H9 (cell line): ENCODE data around the gene COPB2. TPM values are rescaled to one million over a fixed set of nuclear protein-coding genes. Genes with fewer than 3 reads are reported as not detected.

ENCODE experiments used
- DNase-seq: peaks from one replicate; pipeline ENCODE4 v3.0.0-alpha.2; 2017
- H2AFZ ChIP-seq: one replicate; pipeline ENCODE4 v1.6.1; 2013; ENCODE audit warnings: mild to moderate bottlenecking, low read length, control low read depth, moderate library complexity
- H2AK5ac ChIP-seq: 2 replicates; pipeline ENCODE4 v1.6.1; 2013; ENCODE audit warnings: low read length, control low read depth, mixed read lengths; ENCODE audit not compliant: insufficient read length
- H2BK120ac ChIP-seq: one replicate; pipeline ENCODE4 v1.6.1; 2013; ENCODE audit warnings: low read depth, mild to moderate bottlenecking, low read length, control low read depth, inconsistent platforms; ENCODE audit not compliant: poor library complexity, severe bottlenecking
- H2BK12ac ChIP-seq: 2 replicates; pipeline ENCODE4 v1.6.1; 2013; ENCODE audit warnings: low read length, control low read depth, mixed read lengths, low read depth; ENCODE audit not compliant: insufficient read length
- H2BK15ac ChIP-seq: 2 replicates; pipeline ENCODE4 v1.6.1; 2013; ENCODE audit warnings: low read depth, low read length, control low read depth
- H2BK20ac ChIP-seq: one replicate; pipeline ENCODE4 v1.6.1; 2013; ENCODE audit warnings: low read depth, mild to moderate bottlenecking, low read length, control low read depth, inconsistent platforms; ENCODE audit not compliant: poor library complexity, severe bottlenecking
- H2BK5ac ChIP-seq: 2 replicates; pipeline ENCODE4 v1.6.1; 2013; ENCODE audit warnings: low read length, control low read depth, mixed read lengths; ENCODE audit not compliant: insufficient read length
- H3K14ac ChIP-seq: 2 replicates; pipeline ENCODE4 v1.6.1; 2013; ENCODE audit warnings: low read length, control low read depth; ENCODE audit not compliant: insufficient read depth
- H3K18ac ChIP-seq: 2 replicates; pipeline ENCODE4 v1.6.1; 2013; ENCODE audit warnings: low read depth, mild to moderate bottlenecking, mixed read lengths, low read length, control low read depth; ENCODE audit not compliant: insufficient read length
- H3K23ac ChIP-seq: 2 replicates; pipeline ENCODE4 v1.6.1; 2013; ENCODE audit warnings: low read length, control low read depth, mixed read lengths, low read depth; ENCODE audit not compliant: insufficient read length
- H3K23me2 ChIP-seq: 2 replicates; pipeline ENCODE4 v1.6.1; 2013; ENCODE audit warnings: low read depth, mild to moderate bottlenecking, mixed read lengths, low read length, control low read depth; ENCODE audit not compliant: insufficient read length, poor library complexity, severe bottlenecking
- H3K27ac ChIP-seq: 2 replicates; pipeline ENCODE4 v1.5.1; 2013; ENCODE audit warnings: low read length, control low read depth, mixed read lengths, low read depth; ENCODE audit not compliant: insufficient read length
- H3K27me3 ChIP-seq: 2 replicates; pipeline ENCODE4 v1.6.1; 2013; ENCODE audit warnings: low read length, control low read depth, inconsistent platforms; ENCODE audit not compliant: insufficient read depth
- H3K4ac ChIP-seq: 2 replicates; pipeline ENCODE4 v1.6.1; 2013; ENCODE audit warnings: low read depth, mild to moderate bottlenecking, control low read depth, inconsistent platforms, low read length, moderate library complexity
- H3K4me1 ChIP-seq: 2 replicates; pipeline ENCODE4 v1.6.1; 2013; ENCODE audit warnings: low read length, control low read depth, inconsistent platforms; ENCODE audit not compliant: insufficient read depth
- H3K4me2 ChIP-seq: 2 replicates; pipeline ENCODE4 v1.6.1; 2013; ENCODE audit warnings: low read length, control low read depth, mixed read lengths; ENCODE audit not compliant: insufficient read length, insufficient read depth
- H3K56ac ChIP-seq: 2 replicates; pipeline ENCODE4 v1.6.1; 2013; ENCODE audit warnings: low read depth, mild to moderate bottlenecking, mixed read lengths, low read length, control low read depth; ENCODE audit not compliant: insufficient read length
- H3K79me1 ChIP-seq: 2 replicates; pipeline ENCODE4 v1.6.1; 2013; ENCODE audit warnings: low read depth, mild to moderate bottlenecking, moderate library complexity, low read length, control low read depth, inconsistent platforms; ENCODE audit not compliant: insufficient read depth, poor library complexity, severe bottlenecking
- H3K79me2 ChIP-seq: 2 replicates; pipeline ENCODE4 v1.6.1; 2013; ENCODE audit warnings: low read length, control low read depth, inconsistent platforms; ENCODE audit not compliant: insufficient read depth
- H3K9ac ChIP-seq: 2 replicates; pipeline ENCODE4 v1.6.1; 2013; ENCODE audit warnings: low read length, control low read depth, mixed read lengths; ENCODE audit not compliant: insufficient read length; ENCODE audit errors: extremely low read depth
- H3K9me3 ChIP-seq: one replicate; pipeline ENCODE4 v1.6.1; 2013; ENCODE audit warnings: low read depth, low read length, inconsistent platforms; ENCODE audit not compliant: control insufficient read depth
- H3T11ph ChIP-seq: one replicate; pipeline ENCODE4 v1.6.1; 2013; ENCODE audit warnings: mild to moderate bottlenecking, low read length, control low read depth, inconsistent platforms
- H4K20me1 ChIP-seq: one replicate; pipeline ENCODE4 v1.6.1; 2013; ENCODE audit not compliant: control insufficient read depth, insufficient read length, insufficient read depth
- H4K5ac ChIP-seq: 2 replicates; pipeline ENCODE4 v1.6.1; 2013; ENCODE audit warnings: low read depth, mild to moderate bottlenecking, mixed read lengths, low read length, control low read depth; ENCODE audit not compliant: insufficient read length
- H4K8ac ChIP-seq: replicated peaks from 2 replicates; pipeline ENCODE4 v1.6.1; 2013; ENCODE audit warnings: low read length, control low read depth, mixed read lengths, low read depth; ENCODE audit not compliant: insufficient read length
- H4K91ac ChIP-seq: 2 replicates; pipeline ENCODE4 v1.6.1; 2013; ENCODE audit warnings: low read depth, mild to moderate bottlenecking, moderate library complexity, mixed read lengths, low read length, control low read depth; ENCODE audit not compliant: insufficient read length
- H3K27ac Mint-ChIP-seq, 3 experiments: 2 replicates in 2 of 3; 3 replicates in 1 of 3; pipeline ENCODE4 v1.8.0; 2020 to 2021; ENCODE audit warnings: mixed read lengths in 3 of 3, mild to moderate bottlenecking in 1 of 3, moderate library complexity in 1 of 3
- H3K27me3 Mint-ChIP-seq: 2 replicates; pipeline ENCODE4 v1.8.0; 2021; ENCODE audit warnings: low read depth, mild to moderate bottlenecking, moderate library complexity, mixed read lengths
- H3K36me3 Mint-ChIP-seq, 3 experiments: 2 replicates in 2 of 3; 3 replicates in 1 of 3; pipeline ENCODE4 v1.8.0; 2020 to 2021; ENCODE audit warnings: low read depth in 3 of 3, mixed read lengths in 3 of 3; ENCODE audit not compliant: insufficient read depth in 1 of 3
- H3K4me1 Mint-ChIP-seq, 2 experiments: 2 replicates each; pipeline ENCODE4 v1.8.0; 2020; ENCODE audit warnings: mixed read lengths in 2 of 2
- H3K4me3 Mint-ChIP-seq, 2 experiments: 2 replicates in 1 of 2; 3 replicates in 1 of 2; pipeline ENCODE4 v1.8.0; 2020 to 2021; ENCODE audit warnings: mild to moderate bottlenecking in 2 of 2, mixed read lengths in 2 of 2, moderate library complexity in 1 of 2
- H3K9me3 Mint-ChIP-seq, 2 experiments: 2 replicates in 1 of 2; 3 replicates in 1 of 2; pipeline ENCODE4 v1.8.0; 2020; ENCODE audit warnings: mild to moderate bottlenecking in 2 of 2, mixed read lengths in 2 of 2, moderate library complexity in 1 of 2
- CTCF ChIP-seq: fragments of 200-600 bp; sonication (generic); conservative IDR thresholded peaks from 3 replicates; pipeline ENCODE4 v1.8.0; 2021; ENCODE audit warnings: antibody characterized with exemption, mild to moderate bottlenecking
- WGBS: extraction: QIAGEN DNeasy Blood & Tissue Kit; methylation state at CpG from one replicate; pipeline ENCODE4 v1.1.7; 2013; ENCODE audit warnings: missing lambda C conversion rate, low lambda C conversion rate, mixed read lengths; ENCODE audit not compliant: insufficient read length; ENCODE audit errors: extremely low coverage; 5-methylcytosine and 5-hydroxymethylcytosine counted together
- total RNA-seq: library from RNA; stranded (reverse); gene quantifications from 2 replicates; pipeline ENCODE4 v1.2.1, GENCODE V29; 2021

The COPB2 gene
- total RNA-seq, 1 experiment from 2014 or later = 121 TPM

GRCh38 chr3:139312959-139313358 is 76.5 kb downstream of the COPB2 start:
- Histone ChIP-seq H3K79me1 (no peaks in the 10 kb centered on the region), H3K27ac (no peak overlapping the region), H4K91ac (no peak overlapping the region), H3K18ac (no peak overlapping the region), H3K23me2 (no peaks in the 10 kb centered on the region), H2BK20ac (no peak overlapping the region), H3K9me3 (no peaks in the 10 kb centered on the region), H2BK12ac (no peak overlapping the region), H4K20me1 (no peaks in the 10 kb centered on the region), H2BK120ac (no peak overlapping the region), H4K5ac (no peak overlapping the region), H3K79me2 (no peaks in the 10 kb centered on the region), H4K8ac (no peak overlapping the region), H3K9ac (no peak overlapping the region), H2BK5ac (no peak overlapping the region), H3K4me1 (no peaks in the 10 kb centered on the region), H3T11ph (no peak overlapping the region), H3K4me2 (no peak overlapping the region), H3K14ac (no peak overlapping the region), H3K4ac (no peak overlapping the region), H3K23ac (no peak overlapping the region), H3K56ac (no peak overlapping the region), H2AFZ (no peak overlapping the region), H2AK5ac (no peak overlapping the region), H3K27me3 (no peaks in the 10 kb centered on the region), H2BK15ac (no peak overlapping the region)
- H3K4me3 Mint-ChIP-seq = no peak overlapping the region
- H3K9me3 Mint-ChIP-seq = no peaks in the 10 kb centered on the region
- no CpG with 5 or more reads among the region's 2 CpGs for WGBS
- TF ChIP-seq CTCF = no peak
- DNase-seq = no peak
- H3K27me3 Mint-ChIP-seq = peaks cover 29% of the 10 kb centered on the region
- 0 out of 7 replicates have a peak overlapping the region, but pooled peaks of 1 of the 3 experiments have one; percentile 71 for H3K27ac Mint-ChIP-seq
- H3K4me1 Mint-ChIP-seq = peaks cover 17 to 21% of the 10 kb centered on the region in 2 experiments
- H3K36me3 Mint-ChIP-seq = no peaks in the 10 kb centered on the region
